Gastrocnemius medialis (tissue), 4 donors: ENCODE results near the gene SSR1.

Source experiments
- CTCF ChIP-seq, 5 experiments: fragments of 450-650 bp in 3 of 5; fragments of 200-600 bp in 2 of 5; sonication (generic) in 2 of 5; IDR thresholded peaks in 4 of 5; conservative IDR thresholded peaks in 1 of 5; 1 replicate in 4 of 5; 2 replicates in 1 of 5; pipeline ENCODE4 v1.5.1; 2016 to 2019; ENCODE audit warnings: antibody characterized with exemption in 5 of 5, mild to moderate bottlenecking in 3 of 5, moderate library complexity in 3 of 5
- POLR2A ChIP-seq, 2 donors: fragments of 450-650 bp; IDR thresholded peaks; one replicate each; pipeline ENCODE4 v1.6.1; 2017; ENCODE audit warnings: antibody characterized with exemption in 2 of 2, mild to moderate bottlenecking in 2 of 2, moderate library complexity in 2 of 2

GRCh38 chr6:7296602-7297001 is 16.4 kb downstream of the SSR1 start:
- no peak for TF ChIP-seq CTCF (IDR thresholded peaks at IDR 0.05 in 4 of 5, conservative IDR thresholded peaks at IDR 0.05 in 1 of 5)
- TF ChIP-seq POLR2A (IDR thresholded peaks at IDR 0.05): no peak
